Kidney (tissue), 14 donors: ENCODE results near the gene ENOX1. TPM values are rescaled to one million over a fixed set of nuclear protein-coding genes. Genes with fewer than 3 reads are reported as not detected.
A peak's percentile ranks its signal among the peaks of the same experiment; 100 is the strongest.

Source experiments
- DNase-seq, 5 donors: peaks; one replicate each; pipeline ENCODE4 v3.0.0-alpha.2; 2013 to 2020
- FAIRE-seq: peaks from 2 replicates; lab custom pipeline; 2012; peaks lifted over from hg19 to GRCh38; lab: Jason Lieb, UNC
- H3K27ac ChIP-seq, 2 donors: one replicate each; pipeline ENCODE4 v1.7.0; 2013; ENCODE audit warnings: low read depth in 2 of 2, low read length in 2 of 2, inconsistent platforms in 1 of 2
- H3K27me3 ChIP-seq: one replicate; pipeline ENCODE4 v1.7.1; 2013; ENCODE audit warnings: low read length, inconsistent platforms; ENCODE audit not compliant: control insufficient read depth, insufficient read depth
- H3K36me3 ChIP-seq, 3 donors: one replicate each; pipeline versions ENCODE4 v1.7.0 to v1.7.1; 2013; ENCODE audit warnings: low read length in 3 of 3, control low read depth in 1 of 3, inconsistent platforms in 1 of 3; ENCODE audit not compliant: insufficient read depth in 3 of 3, control insufficient read depth in 2 of 3
- H3K4me1 ChIP-seq, 3 donors: one replicate each; pipeline versions ENCODE4 v1.7.0 to v1.7.1; 2013; ENCODE audit warnings: low read length in 3 of 3, inconsistent platforms in 1 of 3, low read depth in 1 of 3; ENCODE audit not compliant: control insufficient read depth in 2 of 3, insufficient read depth in 2 of 3
- H3K4me3 ChIP-seq, 3 donors: one replicate each; pipeline versions ENCODE4 v1.7.0 to v1.8.1; 2013; ENCODE audit warnings: low read length in 3 of 3, control low read depth in 1 of 3, inconsistent platforms in 1 of 3
- H3K9ac ChIP-seq, 3 donors: one replicate each; pipeline versions ENCODE4 v1.7.0 to v1.7.1; 2013; ENCODE audit warnings: low read length in 3 of 3, control low read depth in 1 of 3, inconsistent platforms in 1 of 3
- H3K9me3 ChIP-seq, 3 donors: one replicate each; pipeline versions ENCODE4 v1.7.0 to v1.7.1; 2013; ENCODE audit warnings: low read length in 3 of 3, control low read depth in 1 of 3, inconsistent platforms in 1 of 3; ENCODE audit not compliant: control insufficient read depth in 2 of 3, insufficient read depth in 1 of 3
- intact Hi-C: fragments of 100-400 bp; cut with DNase I; formaldehyde crosslinking; loops from one replicate; pipeline ENCODE4 v1.11.1; 2022
- polyA plus RNA-seq: library from polyadenylated mRNA; stranded (reverse); fragments of 350-450 nt; fragmentation: Illumina TruSeq; extraction: RNeasy Lipid Tissue Mini Kit (QIAGEN cat#74804); gene quantifications from one replicate; pipeline ENCODE4 v1.2.3, GENCODE V29; 2014; ENCODE audit warnings: low read depth, low replicate concordance; ENCODE audit not compliant: insufficient read depth
- total RNA-seq: library from RNA; stranded (reverse); fragmentation: NEBNext Ultra II Directional; extraction: Animal tissue kit (Norgen Biotek cat#: 25700); gene quantifications from one replicate; pipeline ENCODE4 v1.2.1, GENCODE V29; 2021
- TF ChIP-seq, protein P1 (sequence below): IDR thresholded peaks from 3 replicates; pipeline ENCODE4 v1.5.1; 2012; ENCODE audit warnings: mild to moderate bottlenecking, moderate library complexity, borderline replicate concordance; ENCODE audit not compliant: insufficient read depth; ENCODE audit errors: extremely low read depth
- donor health status: control.
- donor health status: control.
- donor health status: control.
- donor health status: control.
- donor health status: control.
- donor health status: DM: yes; HTN: yes; CAD: no.
- donor health status: Normal renal cell carcinoma (clear cell type).

Gene ENOX1
- total and polyA plus RNA-seq, 2 donors from 2014 or later: 4.9 to 6.8 TPM

DNA sequence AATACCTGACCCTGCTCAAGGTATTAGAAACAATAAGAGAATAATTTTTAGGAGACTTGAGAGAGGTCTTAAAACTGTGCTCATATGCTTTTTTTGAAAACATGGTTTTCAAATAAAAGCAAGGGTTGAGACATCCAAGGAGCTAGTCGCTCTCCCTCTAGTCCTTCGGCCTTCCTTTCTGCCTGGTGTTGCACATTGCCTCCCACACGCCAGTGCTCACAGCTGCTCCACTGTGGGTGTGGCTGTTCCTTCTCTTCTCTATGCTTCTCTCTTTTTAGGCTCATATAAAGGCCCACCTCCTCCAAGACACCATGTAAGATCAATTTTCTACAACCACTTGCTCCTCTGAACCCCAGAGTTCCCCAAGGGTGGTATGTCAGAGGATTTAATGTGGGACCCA, 352.6 kb downstream of the ENOX1 start:
- H3K9me3 ChIP-seq: no peaks in the 10 kb centered on the region
- H3K27ac ChIP-seq: no peak overlapping the region
- DNase-seq (no peak), FAIRE-seq (no peak)
- no peaks in the 10 kb centered on the region for H3K36me3 ChIP-seq
- intact Hi-C loops: no loop called here
- H3K4me3 ChIP-seq: no peak overlapping the region
- H3K9ac ChIP-seq: no peak overlapping the region
- no peaks in the 10 kb centered on the region for H3K27me3 ChIP-seq
- no peaks in the 10 kb centered on the region for H3K4me1 ChIP-seq
- TF ChIP-seq, protein P1, sequence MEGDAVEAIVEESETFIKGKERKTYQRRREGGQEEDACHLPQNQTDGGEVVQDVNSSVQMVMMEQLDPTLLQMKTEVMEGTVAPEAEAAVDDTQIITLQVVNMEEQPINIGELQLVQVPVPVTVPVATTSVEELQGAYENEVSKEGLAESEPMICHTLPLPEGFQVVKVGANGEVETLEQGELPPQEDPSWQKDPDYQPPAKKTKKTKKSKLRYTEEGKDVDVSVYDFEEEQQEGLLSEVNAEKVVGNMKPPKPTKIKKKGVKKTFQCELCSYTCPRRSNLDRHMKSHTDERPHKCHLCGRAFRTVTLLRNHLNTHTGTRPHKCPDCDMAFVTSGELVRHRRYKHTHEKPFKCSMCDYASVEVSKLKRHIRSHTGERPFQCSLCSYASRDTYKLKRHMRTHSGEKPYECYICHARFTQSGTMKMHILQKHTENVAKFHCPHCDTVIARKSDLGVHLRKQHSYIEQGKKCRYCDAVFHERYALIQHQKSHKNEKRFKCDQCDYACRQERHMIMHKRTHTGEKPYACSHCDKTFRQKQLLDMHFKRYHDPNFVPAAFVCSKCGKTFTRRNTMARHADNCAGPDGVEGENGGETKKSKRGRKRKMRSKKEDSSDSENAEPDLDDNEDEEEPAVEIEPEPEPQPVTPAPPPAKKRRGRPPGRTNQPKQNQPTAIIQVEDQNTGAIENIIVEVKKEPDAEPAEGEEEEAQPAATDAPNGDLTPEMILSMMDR: no peak

DNA sequence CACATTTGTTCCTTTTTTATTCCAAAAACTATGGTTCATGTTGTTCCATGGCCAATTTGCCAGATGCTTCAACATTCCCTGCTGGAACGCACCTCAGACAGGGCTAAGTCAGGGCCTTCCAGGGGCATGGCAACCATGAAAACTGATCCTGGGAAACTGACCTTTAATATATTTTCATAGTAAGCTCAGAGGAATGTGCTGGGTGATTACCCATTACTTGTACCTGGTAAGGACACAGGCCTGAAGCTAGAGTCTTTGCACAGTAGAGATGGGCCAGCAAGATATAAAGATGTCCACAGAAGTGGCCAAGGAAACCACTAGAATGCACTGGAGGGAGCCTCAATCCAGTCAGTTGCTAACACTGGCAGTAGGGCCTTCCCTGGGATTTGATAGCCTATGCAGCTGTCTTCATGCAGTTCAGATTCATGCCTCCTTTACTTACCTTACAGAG, 353.1 kb downstream of the ENOX1 start:
- no peaks in the 10 kb centered on the region for H3K36me3 ChIP-seq
- H3K9ac ChIP-seq: no peak overlapping the region
- intact Hi-C loops: no loop called here
- no peak overlapping the region for H3K27ac ChIP-seq
- TF ChIP-seq, protein P1: no peak
- H3K4me1 ChIP-seq: no peaks in the 10 kb centered on the region
- H3K27me3 ChIP-seq: no peaks in the 10 kb centered on the region
- DNase-seq (no peak), FAIRE-seq (no peak)
- no peak overlapping the region for H3K4me3 ChIP-seq
- no peaks in the 10 kb centered on the region for H3K9me3 ChIP-seq

DNA sequence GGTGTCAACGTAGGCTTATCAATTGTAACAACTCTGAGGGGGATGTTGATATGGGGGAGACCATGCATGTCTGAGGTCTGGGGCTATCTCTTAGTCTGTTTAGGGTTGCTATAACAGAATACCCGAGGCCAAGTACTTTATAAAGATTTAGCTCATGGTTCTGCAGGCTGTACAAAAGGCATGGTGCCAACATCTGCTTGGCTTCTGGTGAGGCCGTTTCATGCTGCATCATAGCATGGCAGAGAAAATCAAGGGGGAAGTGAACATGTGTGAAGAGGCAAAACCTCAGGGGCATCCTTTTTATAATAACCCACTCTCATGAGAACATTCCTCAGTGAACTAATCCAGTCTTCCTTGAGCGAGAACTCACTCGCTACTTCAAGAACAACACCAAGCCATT, 353.8 kb downstream of the ENOX1 start:
- intact Hi-C loops: no loop called here
- H3K36me3 ChIP-seq: no peaks in the 10 kb centered on the region
- H3K9ac ChIP-seq: no peak overlapping the region
- H3K27ac ChIP-seq: no peak overlapping the region
- no peak overlapping the region for H3K4me3 ChIP-seq
- TF ChIP-seq, protein P1: no peak
- no peaks in the 10 kb centered on the region for H3K4me1 ChIP-seq
- no peaks in the 10 kb centered on the region for H3K27me3 ChIP-seq
- DNase-seq: no peak
- no peaks in the 10 kb centered on the region for H3K9me3 ChIP-seq
- no peak for FAIRE-seq

DNA sequence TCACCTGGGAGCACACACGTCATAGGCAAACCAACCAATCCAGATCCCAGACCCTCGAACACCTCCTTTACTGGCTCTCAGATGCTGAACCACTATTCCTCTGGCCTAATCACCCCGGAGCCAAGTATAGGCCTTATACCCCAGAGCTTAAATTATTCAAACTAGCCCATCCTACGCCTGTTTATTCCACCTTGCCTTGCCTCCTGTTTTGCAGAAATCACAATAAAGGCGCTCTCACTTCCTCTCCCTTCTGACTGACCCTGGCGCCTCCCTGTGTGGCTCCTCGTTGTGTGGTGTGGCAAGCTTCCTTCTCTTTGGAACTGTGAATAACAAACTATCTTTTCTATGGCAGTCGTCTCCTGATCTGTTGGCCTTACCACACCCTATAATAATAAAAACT, 354.9 kb downstream of the ENOX1 start:
- TF ChIP-seq, protein P1: no peak
- Histone ChIP-seq H3K4me3 (no peak overlapping the region), H3K9me3 (no peaks in the 10 kb centered on the region), H3K9ac (no peak overlapping the region), H3K27me3 (no peaks in the 10 kb centered on the region), H3K36me3 (no peaks in the 10 kb centered on the region), H3K4me1 (no peaks in the 10 kb centered on the region), H3K27ac (peak overlapping the region in 1 of 2 donors; percentile 10)
- intact Hi-C loops: no loop called here
- no peak for FAIRE-seq
- no peak for DNase-seq
